Measurements from ENCODE around the gene ATPAF2.

The ATPAF2 gene

DNA sequence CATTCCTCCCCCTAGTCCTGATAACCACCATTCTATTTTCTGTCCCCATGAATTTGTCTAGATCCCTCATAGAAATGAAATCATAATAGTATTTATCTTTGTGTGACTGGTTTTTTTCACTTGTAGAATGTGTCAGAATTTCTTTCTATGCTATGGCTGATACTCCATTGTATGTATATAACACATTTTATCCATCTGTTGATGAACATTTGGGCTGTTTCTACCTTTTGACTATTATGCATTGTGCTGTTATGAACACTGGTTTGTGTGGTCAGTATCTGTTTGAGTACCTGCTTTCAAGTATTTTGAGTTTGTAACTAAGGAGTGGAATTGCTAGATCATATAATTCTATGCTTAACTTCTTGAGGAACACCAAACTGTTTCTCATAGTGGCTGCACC lies 32.8 kb upstream of the ATPAF2 start:
- Histone ChIP-seq H3F3A (ENCODE audit: insufficient read depth, low read length) (no peaks in the 10 kb centered on the region), H3K27me3 (ENCODE audit: insufficient read depth, low read length) (0 out of 2 replicates have a peak, but pooled peaks cover 2% of the 10 kb centered on the region), H3K4me3 (ENCODE audit: low read depth, low read length, poor library complexity, severe bottlenecking) (no peak overlapping the region), H3K9me3 (ENCODE audit: low read length) (no peaks in the 10 kb centered on the region), H3K4me2 (ENCODE audit: low read length) (no peak overlapping the region), H4K20me1 (ENCODE audit: insufficient read depth, low read length) (no peaks in the 10 kb centered on the region), H3K9ac (ENCODE audit: low read length) (no peak overlapping the region), H3K9me2 (ENCODE audit: low read depth, low read length) (no peaks in the 10 kb centered on the region), H3K27ac (ENCODE audit: low read depth, low read length, poor library complexity, severe bottlenecking) (no peak overlapping the region), H3K4me1 (ENCODE audit: insufficient read depth, low read length, severe bottlenecking) (no peaks in the 10 kb centered on the region), H2AFZ (ENCODE audit: low read length) (no peak overlapping the region), H3K36me3 (ENCODE audit: insufficient read depth, low read length) (no peaks in the 10 kb centered on the region), H3K79me2 (ENCODE audit: insufficient read depth, low read length) (no peaks in the 10 kb centered on the region)
- no peak for TF ChIP-seq EZH2 (IDR thresholded peaks at IDR 0.05; ENCODE audit: borderline replicate concordance, low read length)
- TF ChIP-seq, protein P1, sequence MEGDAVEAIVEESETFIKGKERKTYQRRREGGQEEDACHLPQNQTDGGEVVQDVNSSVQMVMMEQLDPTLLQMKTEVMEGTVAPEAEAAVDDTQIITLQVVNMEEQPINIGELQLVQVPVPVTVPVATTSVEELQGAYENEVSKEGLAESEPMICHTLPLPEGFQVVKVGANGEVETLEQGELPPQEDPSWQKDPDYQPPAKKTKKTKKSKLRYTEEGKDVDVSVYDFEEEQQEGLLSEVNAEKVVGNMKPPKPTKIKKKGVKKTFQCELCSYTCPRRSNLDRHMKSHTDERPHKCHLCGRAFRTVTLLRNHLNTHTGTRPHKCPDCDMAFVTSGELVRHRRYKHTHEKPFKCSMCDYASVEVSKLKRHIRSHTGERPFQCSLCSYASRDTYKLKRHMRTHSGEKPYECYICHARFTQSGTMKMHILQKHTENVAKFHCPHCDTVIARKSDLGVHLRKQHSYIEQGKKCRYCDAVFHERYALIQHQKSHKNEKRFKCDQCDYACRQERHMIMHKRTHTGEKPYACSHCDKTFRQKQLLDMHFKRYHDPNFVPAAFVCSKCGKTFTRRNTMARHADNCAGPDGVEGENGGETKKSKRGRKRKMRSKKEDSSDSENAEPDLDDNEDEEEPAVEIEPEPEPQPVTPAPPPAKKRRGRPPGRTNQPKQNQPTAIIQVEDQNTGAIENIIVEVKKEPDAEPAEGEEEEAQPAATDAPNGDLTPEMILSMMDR (IDR thresholded peaks at IDR 0.05; ENCODE audit: low read length) = no peak

DNA sequence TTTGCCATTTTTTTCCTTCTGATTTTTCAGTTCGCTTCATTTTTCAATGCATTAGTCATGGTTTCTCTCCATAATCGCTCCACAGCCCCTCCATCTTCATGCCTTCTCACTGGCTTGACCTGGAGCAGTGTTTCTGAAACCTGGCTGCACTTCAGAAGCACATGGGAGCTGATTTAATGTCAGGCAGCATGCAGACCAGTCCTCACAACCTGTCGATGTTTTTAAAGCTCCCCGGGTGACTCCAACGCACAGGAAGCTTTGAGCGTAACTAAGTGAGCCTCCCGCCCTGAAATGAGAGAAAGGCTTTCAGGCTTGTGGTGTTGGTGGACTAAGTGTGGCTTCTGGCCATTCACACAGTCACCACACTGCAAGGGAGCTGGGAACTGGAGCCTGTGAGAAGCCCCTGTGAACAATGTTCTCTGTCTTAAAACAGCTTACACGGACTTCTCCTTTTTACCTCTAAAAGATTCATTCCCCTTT lies 31.9 kb upstream of the ATPAF2 start:
- H3K9me3 ChIP-seq (ENCODE audit: low read length) = no peaks in the 10 kb centered on the region
- H3K9me2 ChIP-seq (ENCODE audit: low read depth, low read length) = no peaks in the 10 kb centered on the region
- no peak overlapping the region for H3K4me2 ChIP-seq (ENCODE audit: low read length)
- H3K9ac ChIP-seq (ENCODE audit: low read length) = no peak overlapping the region
- H3K27me3 ChIP-seq (ENCODE audit: insufficient read depth, low read length) = 0 out of 2 replicates have a peak, but pooled peaks cover 2% of the 10 kb centered on the region
- H3K79me2 ChIP-seq (ENCODE audit: insufficient read depth, low read length) = no peaks in the 10 kb centered on the region
- no peaks in the 10 kb centered on the region for H3F3A ChIP-seq (ENCODE audit: insufficient read depth, low read length)
- H4K20me1 ChIP-seq (ENCODE audit: insufficient read depth, low read length) = no peaks in the 10 kb centered on the region
- no peak overlapping the region for H2AFZ ChIP-seq (ENCODE audit: low read length)
- TF ChIP-seq EZH2 (IDR thresholded peaks at IDR 0.05; ENCODE audit: borderline replicate concordance, low read length) = no peak
- TF ChIP-seq, protein P1 (IDR thresholded peaks at IDR 0.05; ENCODE audit: low read length) = no peak
- no peaks in the 10 kb centered on the region for H3K4me1 ChIP-seq (ENCODE audit: insufficient read depth, low read length, severe bottlenecking)
- no peak overlapping the region for H3K4me3 ChIP-seq (ENCODE audit: low read depth, low read length, poor library complexity, severe bottlenecking)
- H3K27ac ChIP-seq (ENCODE audit: low read depth, low read length, poor library complexity, severe bottlenecking) = no peak overlapping the region
- H3K36me3 ChIP-seq (ENCODE audit: insufficient read depth, low read length) = 0 out of 2 replicates have a peak, but pooled peaks cover 3% of the 10 kb centered on the region

DNA sequence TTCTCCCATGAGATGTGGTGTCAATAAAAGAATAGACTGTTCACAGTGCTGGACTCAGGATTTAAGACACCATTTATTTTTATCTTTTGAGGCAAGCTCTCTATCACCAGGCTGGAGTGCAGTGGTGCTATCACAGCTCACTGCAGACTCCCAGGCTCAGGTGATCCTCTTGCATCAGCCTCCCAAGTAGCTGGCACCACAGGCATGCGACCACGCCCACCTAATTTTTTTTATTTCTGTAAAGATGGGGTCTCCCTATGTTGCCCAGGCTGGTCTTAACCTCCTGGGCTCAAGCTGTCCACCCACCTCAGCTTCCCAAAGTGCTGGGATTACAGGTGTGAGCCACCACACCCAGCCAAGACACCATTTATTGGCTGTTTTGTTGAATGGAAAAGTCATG lies 30.1 kb upstream of the ATPAF2 start:
- Histone ChIP-seq H3K4me2 (ENCODE audit: low read length) (no peak overlapping the region), H3K27me3 (ENCODE audit: insufficient read depth, low read length) (0 out of 2 replicates have a peak, but pooled peaks cover 2% of the 10 kb centered on the region), H3K4me1 (ENCODE audit: insufficient read depth, low read length, severe bottlenecking) (no peaks in the 10 kb centered on the region), H3F3A (ENCODE audit: insufficient read depth, low read length) (no peaks in the 10 kb centered on the region), H3K9me2 (ENCODE audit: low read depth, low read length) (no peaks in the 10 kb centered on the region), H3K27ac (ENCODE audit: low read depth, low read length, poor library complexity, severe bottlenecking) (no peak overlapping the region), H4K20me1 (ENCODE audit: insufficient read depth, low read length) (no peaks in the 10 kb centered on the region), H3K4me3 (ENCODE audit: low read depth, low read length, poor library complexity, severe bottlenecking) (no peak overlapping the region), H3K9me3 (ENCODE audit: low read length) (no peaks in the 10 kb centered on the region), H3K9ac (ENCODE audit: low read length) (no peak overlapping the region), H3K79me2 (ENCODE audit: insufficient read depth, low read length) (no peaks in the 10 kb centered on the region), H3K36me3 (ENCODE audit: insufficient read depth, low read length) (peaks cover 18% of the 10 kb centered on the region), H2AFZ (ENCODE audit: low read length) (no peak overlapping the region)
- TF ChIP-seq EZH2 (IDR thresholded peaks at IDR 0.05; ENCODE audit: borderline replicate concordance, low read length) = no peak
- TF ChIP-seq, protein P1 (IDR thresholded peaks at IDR 0.05; ENCODE audit: low read length) = no peak

Data from OCI-LY1 (cell line).